Measurements from ENCODE around the gene XPO5.

- TF ChIP-seq CTCF (IDR thresholded peaks at IDR 0.05) (no peak), POLR2A (IDR thresholded peaks at IDR 0.05) (no peak)
These were observed 83.8 kb downstream of the XPO5 start for GRCh38 chr6:43491750-43492661.
